Measurements from ENCODE around the gene SZRD1. TPM values are rescaled to one million over a fixed set of nuclear protein-coding genes. Genes with fewer than 3 reads are reported as not detected.

SZRD1 gene
- polyA plus RNA-seq, 1 donor from 2014 or later: 13.6 TPM

- H2AFZ ChIP-seq (ENCODE audit: low read depth, low read length): no peak overlapping the region
- H3F3A ChIP-seq (ENCODE audit: insufficient read depth, low read length, poor library complexity, severe bottlenecking): no peaks in the 10 kb centered on the region
- peaks cover 56% of the 10 kb centered on the region for H3K79me2 ChIP-seq (replicated peaks; ENCODE audit: insufficient read depth, low read length)
- no peaks in the 10 kb centered on the region for H3K9me2 ChIP-seq (ENCODE audit: insufficient read depth, low read length)
- no peak overlapping the region for H3K27ac ChIP-seq (ENCODE audit: low read length)
- TF ChIP-seq EZH2 (IDR thresholded peaks at IDR 0.05; ENCODE audit: borderline replicate concordance, insufficient read depth, low read length, poor library complexity, severe bottlenecking) (no peak), POLR2AphosphoS5 (IDR thresholded peaks at IDR 0.05) (no peak)
- no peaks in the 10 kb centered on the region for H3K36me3 ChIP-seq (ENCODE audit: insufficient read depth, low read length)
- H4K20me1 ChIP-seq (ENCODE audit: insufficient read depth): no peaks in the 10 kb centered on the region
- no peak overlapping the region for H3K4me2 ChIP-seq (ENCODE audit: low read length)
- H3K27me3 ChIP-seq (ENCODE audit: insufficient read depth, low read depth, low read length): no peaks in the 10 kb centered on the region
- no peak overlapping the region for H3K9ac ChIP-seq (ENCODE audit: low read length)
- no peaks in the 10 kb centered on the region for H3K9me3 ChIP-seq (ENCODE audit: low read length)
- H3K4me3 ChIP-seq (ENCODE audit: low read length): no peak overlapping the region
Measured at GRCh38 chr1:16321176-16321867, 45.7 kb upstream of the SZRD1 start.

GRCh38 chr1:16324456-16324890, 42.6 kb upstream of the SZRD1 start:
- Histone ChIP-seq H4K20me1 (ENCODE audit: insufficient read depth) (peaks cover 3% of the 10 kb centered on the region), H2AFZ (ENCODE audit: low read depth, low read length) (no peak overlapping the region), H3K9me2 (ENCODE audit: insufficient read depth, low read length) (no peaks in the 10 kb centered on the region), H3K79me2 (replicated peaks; ENCODE audit: insufficient read depth, low read length) (peaks cover 50% of the 10 kb centered on the region), H3K9ac (ENCODE audit: low read length) (no peak overlapping the region), H3K9me3 (ENCODE audit: low read length) (no peaks in the 10 kb centered on the region), H3K4me2 (ENCODE audit: low read length) (no peak overlapping the region), H3K27ac (ENCODE audit: low read length) (no peak overlapping the region), H3K27me3 (ENCODE audit: insufficient read depth, low read depth, low read length) (no peaks in the 10 kb centered on the region), H3F3A (ENCODE audit: insufficient read depth, low read length, poor library complexity, severe bottlenecking) (no peaks in the 10 kb centered on the region), H3K4me3 (ENCODE audit: low read length) (no peak overlapping the region), H3K36me3 (ENCODE audit: insufficient read depth, low read length) (no peaks in the 10 kb centered on the region)
- TF ChIP-seq REST (IDR thresholded peaks at IDR 0.05; ENCODE audit: borderline replicate concordance) (no peak), RAD21 (conservative IDR thresholded peaks at IDR 0.05) (no peak), POLR2AphosphoS5 (IDR thresholded peaks at IDR 0.05) (no peak), EP300 (conservative IDR thresholded peaks at IDR 0.05; ENCODE audit: poor library complexity, severe bottlenecking) (no peak), SMC3 (conservative IDR thresholded peaks at IDR 0.05; ENCODE audit: poor library complexity) (no peak), EZH2 (IDR thresholded peaks at IDR 0.05; ENCODE audit: borderline replicate concordance, insufficient read depth, low read length, poor library complexity, severe bottlenecking) (no peak), MXI1 (conservative IDR thresholded peaks at IDR 0.05; ENCODE audit: poor library complexity, severe bottlenecking) (no peak), TAF1 (IDR thresholded peaks at IDR 0.05; ENCODE audit: low read depth) (no peak)
- TF ChIP-seq, protein P1, sequence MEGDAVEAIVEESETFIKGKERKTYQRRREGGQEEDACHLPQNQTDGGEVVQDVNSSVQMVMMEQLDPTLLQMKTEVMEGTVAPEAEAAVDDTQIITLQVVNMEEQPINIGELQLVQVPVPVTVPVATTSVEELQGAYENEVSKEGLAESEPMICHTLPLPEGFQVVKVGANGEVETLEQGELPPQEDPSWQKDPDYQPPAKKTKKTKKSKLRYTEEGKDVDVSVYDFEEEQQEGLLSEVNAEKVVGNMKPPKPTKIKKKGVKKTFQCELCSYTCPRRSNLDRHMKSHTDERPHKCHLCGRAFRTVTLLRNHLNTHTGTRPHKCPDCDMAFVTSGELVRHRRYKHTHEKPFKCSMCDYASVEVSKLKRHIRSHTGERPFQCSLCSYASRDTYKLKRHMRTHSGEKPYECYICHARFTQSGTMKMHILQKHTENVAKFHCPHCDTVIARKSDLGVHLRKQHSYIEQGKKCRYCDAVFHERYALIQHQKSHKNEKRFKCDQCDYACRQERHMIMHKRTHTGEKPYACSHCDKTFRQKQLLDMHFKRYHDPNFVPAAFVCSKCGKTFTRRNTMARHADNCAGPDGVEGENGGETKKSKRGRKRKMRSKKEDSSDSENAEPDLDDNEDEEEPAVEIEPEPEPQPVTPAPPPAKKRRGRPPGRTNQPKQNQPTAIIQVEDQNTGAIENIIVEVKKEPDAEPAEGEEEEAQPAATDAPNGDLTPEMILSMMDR (IDR thresholded peaks at IDR 0.05; ENCODE audit: poor library complexity, severe bottlenecking): no peak

Data from neural cell (in vitro differentiated cells).